ENCODE data around the gene SULT4A1.
"Not testable (repeated sequence)": the region's sequence is repeated elsewhere in the genome, so short reads cannot be mapped to it uniquely, and the experiment has no call there.

Gene SULT4A1

GRCh38 chr22:43862074-43862881, at the start of gene SULT4A1:
Gene SULT4A1, minus strand, starts transcription at chr22:43862513. Its CDS starts 131 bp downstream, at chr22:43862382.
- no peak for DNase-seq (ENCODE audit: low spot score)

GRCh38 chr22:43911351-43911750, 49.0 kb upstream of the SULT4A1 start:
- no peak for DNase-seq (ENCODE audit: low spot score)

GRCh38 chr22:43910178-43910695, 47.9 kb upstream of the SULT4A1 start:
- DNase-seq (ENCODE audit: low spot score), result no peak

- DNase-seq (ENCODE audit: low spot score), result no peak
These were observed 47.4 kb upstream of the SULT4A1 start for GRCh38 chr22:43909708-43910107.

GRCh38 chr22:43905681-43906080, 43.4 kb upstream of the SULT4A1 start:
- DNase-seq (ENCODE audit: low spot score), result no peak

GRCh38 chr22:43904412-43904811, 42.1 kb upstream of the SULT4A1 start:
- not testable (repeated sequence) for DNase-seq (ENCODE audit: low spot score)

- DNase-seq (ENCODE audit: low spot score), result not testable (repeated sequence)
These were observed 40.7 kb upstream of the SULT4A1 start for GRCh38 chr22:43903033-43903432.

GRCh38 chr22:43901976-43902643, 39.8 kb upstream of the SULT4A1 start:
- no peak for DNase-seq (ENCODE audit: low spot score)

GRCh38 chr22:43900206-43900605, 37.9 kb upstream of the SULT4A1 start:
- DNase-seq (ENCODE audit: low spot score), result no peak

GRCh38 chr22:43897751-43898261, 35.5 kb upstream of the SULT4A1 start:
- DNase-seq (ENCODE audit: low spot score), result no peak

GRCh38 chr22:43895986-43896645, 33.8 kb upstream of the SULT4A1 start:
- no peak for DNase-seq (ENCODE audit: low spot score)

GRCh38 chr22:43894122-43894521, 31.8 kb upstream of the SULT4A1 start:
- DNase-seq (ENCODE audit: low spot score), result no peak

- no peak for DNase-seq (ENCODE audit: low spot score)
These were observed 31.0 kb upstream of the SULT4A1 start for GRCh38 chr22:43893266-43893665.

- no peak for DNase-seq (ENCODE audit: low spot score)
These were observed 30.0 kb upstream of the SULT4A1 start for GRCh38 chr22:43892183-43892894.

- DNase-seq (ENCODE audit: low spot score), result no peak
These were observed 29.3 kb upstream of the SULT4A1 start, which contains the start of gene PNPLA5 for GRCh38 chr22:43891360-43892182. Gene PNPLA5, minus strand, starts transcription at chr22:43892013. Its CDS starts 133 bp downstream, at chr22:43891880.

- no peak for DNase-seq (ENCODE audit: low spot score)
These were observed 28.6 kb upstream of the SULT4A1 start for GRCh38 chr22:43890901-43891331.

GRCh38 chr22:43889860-43890253, 27.5 kb upstream of the SULT4A1 start:
- DNase-seq (ENCODE audit: low spot score), result no peak

- DNase-seq (ENCODE audit: low spot score), result no peak
These were observed 27.0 kb upstream of the SULT4A1 start for GRCh38 chr22:43889201-43889859.

- no peak for DNase-seq (ENCODE audit: low spot score)
These were observed 26.4 kb upstream of the SULT4A1 start for GRCh38 chr22:43888740-43889139.

- DNase-seq (ENCODE audit: low spot score), result no peak
These were observed 25.1 kb upstream of the SULT4A1 start for GRCh38 chr22:43887391-43887790.

Measured in globus pallidus (tissue), 1 donor.